ENCODE measurements around the gene FGF14. TPM values are rescaled to one million over a fixed set of nuclear protein-coding genes. Genes with fewer than 3 reads are reported as not detected.

The FGF14 gene
- total RNA-seq, 3 donors from 2014 or later (not counting 1 experiment from before 2014, with no cell fraction given): not detected

DNA sequence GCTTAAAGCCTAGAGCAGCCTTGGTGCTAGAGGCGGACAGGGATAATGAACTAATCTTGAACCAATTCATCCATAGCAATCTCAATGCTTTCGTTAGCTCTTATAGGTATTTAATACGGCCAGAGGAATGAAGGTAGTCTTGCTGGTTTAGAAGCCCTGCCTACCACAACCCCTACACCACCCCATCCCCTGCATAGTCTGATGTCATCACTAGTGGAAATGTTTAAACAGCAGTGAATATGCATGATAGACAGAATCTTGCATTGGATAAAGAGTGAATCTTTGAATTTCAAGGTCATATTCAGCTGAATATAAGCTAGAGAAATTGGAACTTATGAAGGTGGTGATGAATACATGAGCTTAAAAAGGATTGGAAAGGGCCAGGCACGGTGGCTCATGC lies 627.5 kb downstream of the FGF14 start:
- H3K4me1 Mint-ChIP-seq: no peaks in the 10 kb centered on the region
- no peak for DNase-seq
- H3K4me3 Mint-ChIP-seq: no peak overlapping the region
- no peaks in the 10 kb centered on the region for H3K9me3 ChIP-seq (ENCODE audit: control insufficient read depth, insufficient read depth, low read length)
- no peak overlapping the region for H3K4me3 ChIP-seq (ENCODE audit: low read length)
- no peaks in the 10 kb centered on the region for H3K36me3 ChIP-seq (ENCODE audit: control insufficient read depth, insufficient read depth, low read length)
- no peak overlapping the region for H3K27ac ChIP-seq (ENCODE audit: low read length)
- H3K9me3 Mint-ChIP-seq: peaks cover 0 to 2% of the 10 kb centered on the region in 2 donors
- intact Hi-C loops (cut with micrococcal nuclease): no loop called here
- H3K4me1 ChIP-seq (ENCODE audit: control insufficient read depth, insufficient read depth, low read length): no peaks in the 10 kb centered on the region
- no peaks in the 10 kb centered on the region for H3K27me3 ChIP-seq (ENCODE audit: control insufficient read depth, insufficient read depth, low read length)
- WGBS (ENCODE audit: insufficient coverage): 82% methylated on average over 2 of the region's 4 CpGs
- TF ChIP-seq, protein P1, sequence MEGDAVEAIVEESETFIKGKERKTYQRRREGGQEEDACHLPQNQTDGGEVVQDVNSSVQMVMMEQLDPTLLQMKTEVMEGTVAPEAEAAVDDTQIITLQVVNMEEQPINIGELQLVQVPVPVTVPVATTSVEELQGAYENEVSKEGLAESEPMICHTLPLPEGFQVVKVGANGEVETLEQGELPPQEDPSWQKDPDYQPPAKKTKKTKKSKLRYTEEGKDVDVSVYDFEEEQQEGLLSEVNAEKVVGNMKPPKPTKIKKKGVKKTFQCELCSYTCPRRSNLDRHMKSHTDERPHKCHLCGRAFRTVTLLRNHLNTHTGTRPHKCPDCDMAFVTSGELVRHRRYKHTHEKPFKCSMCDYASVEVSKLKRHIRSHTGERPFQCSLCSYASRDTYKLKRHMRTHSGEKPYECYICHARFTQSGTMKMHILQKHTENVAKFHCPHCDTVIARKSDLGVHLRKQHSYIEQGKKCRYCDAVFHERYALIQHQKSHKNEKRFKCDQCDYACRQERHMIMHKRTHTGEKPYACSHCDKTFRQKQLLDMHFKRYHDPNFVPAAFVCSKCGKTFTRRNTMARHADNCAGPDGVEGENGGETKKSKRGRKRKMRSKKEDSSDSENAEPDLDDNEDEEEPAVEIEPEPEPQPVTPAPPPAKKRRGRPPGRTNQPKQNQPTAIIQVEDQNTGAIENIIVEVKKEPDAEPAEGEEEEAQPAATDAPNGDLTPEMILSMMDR (IDR thresholded peaks at IDR 0.05): no peak
- ATAC-seq: no peak
- H3K27ac Mint-ChIP-seq: no peak overlapping the region
- H3K36me3 Mint-ChIP-seq: no peaks in the 10 kb centered on the region
- no peaks in the 10 kb centered on the region for H3K27me3 Mint-ChIP-seq (ENCODE audit: low read depth in 2 of 2)

DNA sequence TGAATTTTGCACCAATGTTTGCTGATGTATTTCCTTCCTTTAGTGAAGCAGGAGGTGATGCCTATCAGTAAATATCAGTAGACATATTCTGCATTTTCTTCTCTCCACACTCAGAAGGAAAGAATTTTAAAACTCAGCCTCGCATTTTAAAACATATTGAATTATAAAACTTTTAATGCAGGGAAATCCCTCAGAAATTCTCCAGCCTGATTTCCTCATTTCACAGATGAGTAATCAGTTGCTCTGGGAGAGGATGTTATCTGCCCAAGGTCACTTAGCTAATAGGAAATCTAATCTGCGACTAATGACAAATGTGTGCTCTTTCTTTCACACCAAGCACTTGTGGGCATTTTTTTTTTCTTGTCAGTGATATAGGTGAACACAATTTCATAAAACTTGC lies 628.8 kb downstream of the FGF14 start:
- no peaks in the 10 kb centered on the region for H3K27me3 ChIP-seq (ENCODE audit: control insufficient read depth, insufficient read depth, low read length)
- DNase-seq: no peak
- H3K36me3 ChIP-seq (ENCODE audit: control insufficient read depth, insufficient read depth, low read length): no peaks in the 10 kb centered on the region
- 86% methylated on average over 2 of the region's 2 CpGs for whole genome bisulfite sequencing (ENCODE audit: insufficient coverage)
- H3K9me3 Mint-ChIP-seq: peaks cover 2 to 3% of the 10 kb centered on the region in 2 donors
- H3K27ac Mint-ChIP-seq: no peak overlapping the region
- peaks cover 0 to 4% of the 10 kb centered on the region in 2 donors for H3K27me3 Mint-ChIP-seq (ENCODE audit: low read depth in 2 of 2)
- H3K36me3 Mint-ChIP-seq: no peaks in the 10 kb centered on the region
- H3K4me3 Mint-ChIP-seq: no peak overlapping the region
- TF ChIP-seq, protein P1 (IDR thresholded peaks at IDR 0.05): no peak
- no peak overlapping the region for H3K4me3 ChIP-seq (ENCODE audit: low read length)
- no peak overlapping the region for H3K27ac ChIP-seq (ENCODE audit: low read length)
- intact Hi-C loops (cut with micrococcal nuclease): no loop called here
- H3K4me1 ChIP-seq (ENCODE audit: control insufficient read depth, insufficient read depth, low read length): no peaks in the 10 kb centered on the region
- no peak for ATAC-seq
- no peaks in the 10 kb centered on the region for H3K4me1 Mint-ChIP-seq
- H3K9me3 ChIP-seq (ENCODE audit: control insufficient read depth, insufficient read depth, low read length): no peaks in the 10 kb centered on the region

DNA sequence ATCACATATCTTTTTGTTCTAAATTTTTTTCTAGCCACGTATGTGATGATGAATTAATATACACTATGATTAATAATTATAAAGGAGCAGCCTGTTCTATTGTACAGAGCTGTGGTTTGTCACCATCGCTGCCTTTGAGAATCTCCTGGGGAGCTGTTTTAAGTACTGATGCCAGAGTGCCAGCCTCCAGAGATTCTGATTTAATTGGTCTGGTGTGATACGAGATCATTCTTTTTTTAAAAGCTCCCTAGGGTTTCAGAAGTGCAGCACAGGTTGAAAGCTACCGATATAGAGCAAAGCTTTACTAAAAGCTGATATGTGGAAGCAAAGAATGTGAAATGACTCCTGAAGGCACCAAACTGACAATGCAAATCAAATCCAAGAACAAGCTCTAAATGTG lies 634.7 kb downstream of the FGF14 start:
- WGBS (ENCODE audit: insufficient coverage): 81% methylated on average over 3 of the region's 4 CpGs
- intact Hi-C loops (cut with micrococcal nuclease): no loop called here
- H3K27ac Mint-ChIP-seq: no peak overlapping the region
- Histone ChIP-seq H3K36me3 (ENCODE audit: control insufficient read depth, insufficient read depth, low read length) (no peaks in the 10 kb centered on the region), H3K9me3 (ENCODE audit: control insufficient read depth, insufficient read depth, low read length) (no peaks in the 10 kb centered on the region), H3K4me3 (ENCODE audit: low read length) (no peak overlapping the region), H3K4me1 (ENCODE audit: control insufficient read depth, insufficient read depth, low read length) (no peaks in the 10 kb centered on the region), H3K27me3 (ENCODE audit: control insufficient read depth, insufficient read depth, low read length) (no peaks in the 10 kb centered on the region), H3K27ac (ENCODE audit: low read length) (no peak overlapping the region)
- H3K27me3 Mint-ChIP-seq (ENCODE audit: low read depth in 2 of 2): peaks cover 0 to 4% of the 10 kb centered on the region in 2 donors
- ATAC-seq (no peak), DNase-seq (no peak)
- H3K4me3 Mint-ChIP-seq: no peak overlapping the region
- TF ChIP-seq, protein P1 (IDR thresholded peaks at IDR 0.05): no peak
- peaks cover 0 to 3% of the 10 kb centered on the region in 2 donors for H3K9me3 Mint-ChIP-seq
- no peaks in the 10 kb centered on the region for H3K36me3 Mint-ChIP-seq
- no peaks in the 10 kb centered on the region for H3K4me1 Mint-ChIP-seq

DNA sequence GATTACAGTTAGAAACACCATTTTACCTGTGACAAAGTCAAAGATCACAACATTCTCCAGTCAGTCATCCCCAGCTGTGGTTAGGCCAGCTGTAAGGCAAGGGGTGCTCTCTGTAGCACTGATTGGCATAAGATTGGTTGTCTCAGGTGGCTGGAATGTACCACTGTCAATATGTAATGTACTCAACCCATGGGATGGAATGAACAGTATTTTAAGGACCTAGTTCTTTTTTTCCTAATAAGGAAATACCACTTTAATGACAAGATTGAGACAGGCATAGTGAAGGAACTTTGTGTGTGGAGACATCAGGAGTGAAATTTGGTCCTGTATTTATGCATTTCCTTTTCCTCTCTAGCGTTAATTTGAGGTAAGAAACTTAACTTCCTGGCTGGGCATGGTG lies 638.7 kb downstream of the FGF14 start:
- H3K4me3 Mint-ChIP-seq: no peak overlapping the region
- intact Hi-C loops (cut with micrococcal nuclease): no loop called here
- ATAC-seq (no peak), DNase-seq (no peak)
- H3K9me3 Mint-ChIP-seq: peaks cover 0 to 2% of the 10 kb centered on the region in 2 donors
- Histone ChIP-seq H3K36me3 (ENCODE audit: control insufficient read depth, insufficient read depth, low read length) (no peaks in the 10 kb centered on the region), H3K9me3 (ENCODE audit: control insufficient read depth, insufficient read depth, low read length) (no peaks in the 10 kb centered on the region), H3K27ac (ENCODE audit: low read length) (no peak overlapping the region), H3K4me1 (ENCODE audit: control insufficient read depth, insufficient read depth, low read length) (no peaks in the 10 kb centered on the region), H3K27me3 (ENCODE audit: control insufficient read depth, insufficient read depth, low read length) (no peaks in the 10 kb centered on the region), H3K4me3 (ENCODE audit: low read length) (no peak overlapping the region)
- H3K27me3 Mint-ChIP-seq (ENCODE audit: low read depth in 2 of 2): peaks cover 0 to 6% of the 10 kb centered on the region in 2 donors
- WGBS (ENCODE audit: insufficient coverage): no CpG with 5 or more reads among the region's 1 CpG
- no peak overlapping the region for H3K27ac Mint-ChIP-seq
- TF ChIP-seq, protein P1 (IDR thresholded peaks at IDR 0.05): no peak
- H3K36me3 Mint-ChIP-seq: no peaks in the 10 kb centered on the region
- no peaks in the 10 kb centered on the region for H3K4me1 Mint-ChIP-seq

Measured in natural killer cell (primary cell).